ENCODE data around the gene OTUD5. TPM values are rescaled to one million over a fixed set of nuclear protein-coding genes. Genes with fewer than 3 reads are reported as not detected.

OTUD5 gene
- total RNA-seq, 3 donors from 2014 or later (not counting 1 experiment from before 2014, with no cell fraction given): 92.2 to 106 (median 92.5) TPM

- 92% methylated on average over 2 of the region's 4 CpGs for WGBS (ENCODE audit: insufficient coverage)
- H3K4me3 ChIP-seq (ENCODE audit: low read length): no peak overlapping the region
- Mint-ChIP-seq H3K4me1 (peaks cover 6 to 28% of the 10 kb centered on the region in 2 donors), H3K27me3 (ENCODE audit: low read depth in 2 of 2) (no peaks in the 10 kb centered on the region), H3K9me3 (no peaks in the 10 kb centered on the region), H3K36me3 (no peaks in the 10 kb centered on the region), H3K27ac (no peak overlapping the region), H3K4me3 (no peak overlapping the region)
- H3K9me3 ChIP-seq (ENCODE audit: control insufficient read depth, insufficient read depth, low read length): no peaks in the 10 kb centered on the region
- ATAC-seq (no peak), DNase-seq (no peak)
- no peaks in the 10 kb centered on the region for H3K27me3 ChIP-seq (ENCODE audit: control insufficient read depth, insufficient read depth, low read length)
- intact Hi-C loops (cut with micrococcal nuclease): no loop called here
- TF ChIP-seq CTCF (IDR thresholded peaks at IDR 0.05): no peak
- H3K27ac ChIP-seq (ENCODE audit: low read length): no peak overlapping the region
- peaks cover 25% of the 10 kb centered on the region for H3K4me1 ChIP-seq (ENCODE audit: control insufficient read depth, insufficient read depth, low read length)
- H3K36me3 ChIP-seq (ENCODE audit: control insufficient read depth, insufficient read depth, low read length): peaks cover 10% of the 10 kb centered on the region
These were observed 64.5 kb downstream of the OTUD5 start for GRCh38 chrX:48892896-48893295.

GRCh38 chrX:48891402-48892288, 65.8 kb downstream of the OTUD5 start:
- Histone ChIP-seq H3K9me3 (ENCODE audit: control insufficient read depth, insufficient read depth, low read length) (no peaks in the 10 kb centered on the region), H3K4me3 (ENCODE audit: low read length) (peak overlapping the region; percentile 60), H3K27me3 (ENCODE audit: control insufficient read depth, insufficient read depth, low read length) (no peaks in the 10 kb centered on the region), H3K36me3 (ENCODE audit: control insufficient read depth, insufficient read depth, low read length) (peaks cover 10% of the 10 kb centered on the region), H3K4me1 (ENCODE audit: control insufficient read depth, insufficient read depth, low read length) (peaks cover 20% of the 10 kb centered on the region), H3K27ac (ENCODE audit: low read length) (no peak overlapping the region)
- WGBS (ENCODE audit: insufficient coverage): 2% methylated on average over 66 of the region's 68 CpGs
- peak; percentile 90 to 95 (median 91) for ATAC-seq
- peak; percentile 60 for TF ChIP-seq CTCF (IDR thresholded peaks at IDR 0.05)
- Mint-ChIP-seq H3K27ac (peak overlapping the region in 1 of 2 donors; percentile 58), H3K27me3 (ENCODE audit: low read depth in 2 of 2) (no peaks in the 10 kb centered on the region), H3K36me3 (no peaks in the 10 kb centered on the region), H3K9me3 (no peaks in the 10 kb centered on the region), H3K4me3 (peak overlapping the region; percentile 78), H3K4me1 (peaks cover 6 to 18% of the 10 kb centered on the region in 2 donors)
- intact Hi-C loops (cut with micrococcal nuclease): no loop called here
- peak; percentile 66 to 86 for DNase-seq

GRCh38 chrX:48890934-48891401, 66.4 kb downstream of the OTUD5 start:
- peak overlapping the region; percentile 77 for H3K4me3 Mint-ChIP-seq
- peak; percentile 15 to 55 (median 29) for ATAC-seq
- Histone ChIP-seq H3K27ac (ENCODE audit: low read length) (no peak overlapping the region), H3K4me3 (ENCODE audit: low read length) (peak overlapping the region; percentile 33), H3K36me3 (ENCODE audit: control insufficient read depth, insufficient read depth, low read length) (peaks cover 10% of the 10 kb centered on the region), H3K27me3 (ENCODE audit: control insufficient read depth, insufficient read depth, low read length) (no peaks in the 10 kb centered on the region), H3K4me1 (ENCODE audit: control insufficient read depth, insufficient read depth, low read length) (peaks cover 14% of the 10 kb centered on the region), H3K9me3 (ENCODE audit: control insufficient read depth, insufficient read depth, low read length) (no peaks in the 10 kb centered on the region)
- under 1% methylated on average over 35 of the region's 35 CpGs for WGBS (ENCODE audit: insufficient coverage)
- no peaks in the 10 kb centered on the region for H3K36me3 Mint-ChIP-seq
- peak overlapping the region in 1 of 2 donors; percentile 58 for H3K27ac Mint-ChIP-seq
- H3K27me3 Mint-ChIP-seq (ENCODE audit: low read depth in 2 of 2): no peaks in the 10 kb centered on the region
- peak in 1 of 2 donors; percentile 52 for DNase-seq
- no peak for TF ChIP-seq CTCF (IDR thresholded peaks at IDR 0.05)
- H3K4me1 Mint-ChIP-seq: peaks cover 6 to 15% of the 10 kb centered on the region in 2 donors
- intact Hi-C loops (cut with micrococcal nuclease): no loop called here
- no peaks in the 10 kb centered on the region for H3K9me3 Mint-ChIP-seq

Measured in natural killer cell (primary cell).